Omental fat pad (tissue), 4 donors: ENCODE data around the gene UBE3B. TPM values are rescaled to one million over a fixed set of nuclear protein-coding genes. Genes with fewer than 3 reads are reported as not detected.

Experiments
- ATAC-seq: fragments of 150-250 bp; one replicate; pipeline ENCODE4 v1.9.1; 2016; ENCODE audit warnings: mild to moderate bottlenecking, moderate library complexity; ENCODE audit not compliant: low FRiP score
- DNase-seq: peaks from one replicate; pipeline ENCODE4 v3.0.0-alpha.2; 2019; ENCODE audit warnings: low spot score
- total RNA-seq, 4 donors: library from RNA; depleted of rRNA; stranded (reverse); fragments of >200 nt; gene quantifications; one replicate each; pipeline ENCODE4 v1.1.0, GENCODE V29; 2016
- TF ChIP-seq, protein P1 (sequence below), 3 donors: fragments of 450-650 bp; IDR thresholded peaks; one replicate each; pipeline ENCODE4 v1.5.1; 2016 to 2017; ENCODE audit warnings: antibody characterized with exemption in 3 of 3, mild to moderate bottlenecking in 3 of 3, moderate library complexity in 2 of 3

Gene UBE3B
- total RNA-seq, 4 donors from 2014 or later, result 36.6 to 82.4 (median 40.1) TPM

DNA sequence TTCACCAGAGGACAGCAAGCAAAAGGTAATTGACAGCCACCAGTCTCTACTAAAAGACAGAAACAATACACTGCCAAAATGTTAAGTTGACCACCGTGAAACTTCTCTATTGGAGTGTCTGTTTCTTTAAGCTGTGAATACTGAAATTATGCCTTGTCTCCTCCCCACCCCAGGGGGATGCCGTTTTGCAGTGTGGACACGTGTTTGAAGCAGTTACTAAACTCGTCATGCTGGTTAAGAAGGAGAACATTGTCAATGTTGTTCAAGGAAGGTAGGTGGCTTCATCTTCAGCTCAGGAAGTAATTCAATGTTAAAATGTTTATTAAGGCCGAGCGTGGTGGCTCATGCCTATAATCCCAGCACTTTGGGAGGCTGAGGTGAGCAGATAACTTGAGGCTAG is 33.2 kb upstream of the UBE3B start:
- no peak for DNase-seq
- no peak for ATAC-seq
- TF ChIP-seq, protein P1, sequence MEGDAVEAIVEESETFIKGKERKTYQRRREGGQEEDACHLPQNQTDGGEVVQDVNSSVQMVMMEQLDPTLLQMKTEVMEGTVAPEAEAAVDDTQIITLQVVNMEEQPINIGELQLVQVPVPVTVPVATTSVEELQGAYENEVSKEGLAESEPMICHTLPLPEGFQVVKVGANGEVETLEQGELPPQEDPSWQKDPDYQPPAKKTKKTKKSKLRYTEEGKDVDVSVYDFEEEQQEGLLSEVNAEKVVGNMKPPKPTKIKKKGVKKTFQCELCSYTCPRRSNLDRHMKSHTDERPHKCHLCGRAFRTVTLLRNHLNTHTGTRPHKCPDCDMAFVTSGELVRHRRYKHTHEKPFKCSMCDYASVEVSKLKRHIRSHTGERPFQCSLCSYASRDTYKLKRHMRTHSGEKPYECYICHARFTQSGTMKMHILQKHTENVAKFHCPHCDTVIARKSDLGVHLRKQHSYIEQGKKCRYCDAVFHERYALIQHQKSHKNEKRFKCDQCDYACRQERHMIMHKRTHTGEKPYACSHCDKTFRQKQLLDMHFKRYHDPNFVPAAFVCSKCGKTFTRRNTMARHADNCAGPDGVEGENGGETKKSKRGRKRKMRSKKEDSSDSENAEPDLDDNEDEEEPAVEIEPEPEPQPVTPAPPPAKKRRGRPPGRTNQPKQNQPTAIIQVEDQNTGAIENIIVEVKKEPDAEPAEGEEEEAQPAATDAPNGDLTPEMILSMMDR (IDR thresholded peaks at IDR 0.05), result no peak

DNA sequence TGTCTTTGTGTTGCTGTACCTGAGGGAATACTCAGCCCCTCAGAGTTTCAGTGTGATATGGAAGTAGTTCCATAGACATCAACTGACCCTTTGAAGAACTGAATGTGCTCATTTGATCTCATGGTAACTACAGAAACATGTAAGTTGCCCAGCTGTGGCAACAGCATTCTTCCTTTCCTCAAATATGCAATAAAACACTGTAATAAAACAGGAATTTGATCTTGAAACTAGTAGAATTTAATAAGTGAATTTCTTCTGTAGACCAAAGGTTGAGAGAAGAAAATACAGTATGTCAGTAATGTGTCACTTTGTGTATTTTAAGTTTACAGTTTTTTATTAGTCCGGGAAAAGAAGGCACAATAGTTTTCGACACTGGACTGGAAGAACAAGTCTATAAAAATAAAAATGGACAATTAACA is 32.2 kb upstream of the UBE3B start:
- ATAC-seq (no peak), DNase-seq (no peak)
- TF ChIP-seq, protein P1 (IDR thresholded peaks at IDR 0.05), result no peak

DNA sequence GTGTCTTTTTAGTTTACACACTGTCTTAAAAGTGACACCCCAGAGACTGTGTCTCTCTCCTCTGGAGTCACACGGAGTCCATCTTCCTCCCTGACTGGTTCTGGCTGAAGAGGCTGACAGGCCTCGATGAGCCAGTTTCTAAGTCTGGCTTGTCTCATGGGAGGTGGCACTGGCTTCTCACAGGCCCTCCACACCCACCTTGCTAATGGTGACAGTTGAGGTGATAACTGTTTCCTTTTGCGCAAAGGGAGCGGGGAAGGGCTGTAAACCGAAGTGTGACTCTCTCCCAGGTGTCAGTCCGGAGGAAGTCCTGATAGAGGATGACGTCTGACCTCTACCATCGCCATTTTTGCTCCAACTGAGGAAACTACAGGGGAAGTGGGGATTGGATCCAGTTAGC is 30.6 kb upstream of the UBE3B start:
- TF ChIP-seq, protein P1 (IDR thresholded peaks at IDR 0.05), result no peak
- ATAC-seq (no peak), DNase-seq (no peak)

DNA sequence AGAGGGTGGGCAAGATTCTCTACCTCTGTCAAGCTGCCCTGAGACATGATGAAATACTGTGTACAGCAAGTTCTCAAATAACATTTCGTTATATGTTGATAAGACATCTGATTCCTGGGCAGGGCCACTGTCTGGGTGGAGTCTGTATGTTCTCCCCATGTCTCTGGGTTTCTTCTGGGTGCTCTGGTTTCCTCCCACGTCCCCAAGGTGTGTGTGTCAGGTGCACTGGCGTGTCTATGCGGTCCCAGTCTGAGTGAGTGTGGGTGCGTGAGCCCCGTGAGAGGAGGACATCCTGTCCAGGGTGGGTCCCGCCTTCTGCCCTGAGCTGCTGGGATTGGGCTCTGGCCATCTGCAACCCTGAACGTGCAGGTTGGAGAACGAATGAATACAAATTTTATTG is 30.0 kb upstream of the UBE3B start:
- DNase-seq (no peak), ATAC-seq (no peak)
- TF ChIP-seq, protein P1 (IDR thresholded peaks at IDR 0.05), result no peak

DNA sequence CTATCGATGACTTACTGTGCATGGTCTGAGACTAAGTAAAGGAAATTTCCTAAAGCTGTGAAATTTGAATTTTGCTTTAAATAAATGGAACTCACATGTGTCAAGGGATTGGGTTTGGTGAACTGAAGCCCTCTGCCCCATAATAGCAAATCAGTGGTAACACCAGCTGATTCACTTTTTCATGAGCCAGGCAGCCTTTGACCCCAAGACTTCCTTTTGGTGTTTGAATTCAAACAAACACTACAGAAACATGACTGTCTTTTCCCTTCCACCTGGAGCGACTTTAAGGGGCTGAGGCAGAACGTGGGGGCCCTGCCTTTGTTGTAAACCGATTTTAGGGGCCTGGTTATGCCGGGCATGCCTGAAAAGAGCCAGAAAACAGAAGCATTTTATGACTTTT is 29.2 kb upstream of the UBE3B start:
- DNase-seq, result no peak
- TF ChIP-seq, protein P1 (IDR thresholded peaks at IDR 0.05), result no peak
- ATAC-seq, result no peak

DNA sequence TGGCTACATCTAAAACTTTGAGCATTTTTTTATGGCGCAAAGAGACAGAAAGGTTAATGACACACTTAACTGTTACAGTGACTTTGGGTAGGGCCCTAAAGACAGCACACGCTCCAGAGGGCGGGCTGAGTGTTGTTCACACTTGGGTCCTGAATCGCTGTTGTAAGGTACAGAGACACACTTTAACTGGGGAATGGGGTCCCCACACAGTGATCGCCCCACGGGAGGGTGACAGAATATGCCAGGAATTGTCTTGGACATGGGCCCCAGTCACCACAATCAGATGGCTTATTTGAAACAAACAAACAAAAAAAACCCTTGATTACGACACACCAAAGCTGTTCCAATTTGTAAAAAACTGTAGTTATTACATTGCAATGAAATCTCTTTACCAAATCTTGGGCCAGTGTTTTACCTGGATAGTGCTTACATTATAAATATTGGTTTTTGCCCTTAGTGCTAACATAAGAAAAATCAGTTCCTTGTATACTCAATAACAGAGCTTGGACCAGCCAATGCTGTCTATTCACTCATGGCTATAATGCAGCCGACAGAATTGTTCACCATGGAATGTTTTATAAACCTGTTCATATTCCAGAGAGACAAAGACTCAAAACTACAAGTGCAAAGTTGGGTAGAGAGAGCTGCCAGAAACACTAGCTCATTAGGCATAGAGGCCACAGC is 28.6 kb upstream of the UBE3B start:
- no peak for DNase-seq
- ATAC-seq, result no peak

More for the DNA sequence above, 28.6 kb upstream of the UBE3B start:
- TF ChIP-seq, protein P1 (IDR thresholded peaks at IDR 0.05), result no peak
